ENCODE results near the gene CHFR.
"Not testable (repeated sequence)": the region's sequence is repeated elsewhere in the genome, so short reads cannot be mapped to it uniquely, and the experiment has no call there.

The CHFR gene, protein sequence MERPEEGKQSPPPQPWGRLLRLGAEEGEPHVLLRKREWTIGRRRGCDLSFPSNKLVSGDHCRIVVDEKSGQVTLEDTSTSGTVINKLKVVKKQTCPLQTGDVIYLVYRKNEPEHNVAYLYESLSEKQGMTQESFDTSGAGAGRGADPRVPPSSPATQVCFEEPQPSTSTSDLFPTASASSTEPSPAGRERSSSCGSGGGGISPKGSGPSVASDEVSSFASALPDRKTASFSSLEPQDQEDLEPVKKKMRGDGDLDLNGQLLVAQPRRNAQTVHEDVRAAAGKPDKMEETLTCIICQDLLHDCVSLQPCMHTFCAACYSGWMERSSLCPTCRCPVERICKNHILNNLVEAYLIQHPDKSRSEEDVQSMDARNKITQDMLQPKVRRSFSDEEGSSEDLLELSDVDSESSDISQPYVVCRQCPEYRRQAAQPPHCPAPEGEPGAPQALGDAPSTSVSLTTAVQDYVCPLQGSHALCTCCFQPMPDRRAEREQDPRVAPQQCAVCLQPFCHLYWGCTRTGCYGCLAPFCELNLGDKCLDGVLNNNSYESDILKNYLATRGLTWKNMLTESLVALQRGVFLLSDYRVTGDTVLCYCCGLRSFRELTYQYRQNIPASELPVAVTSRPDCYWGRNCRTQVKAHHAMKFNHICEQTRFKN

DNA sequence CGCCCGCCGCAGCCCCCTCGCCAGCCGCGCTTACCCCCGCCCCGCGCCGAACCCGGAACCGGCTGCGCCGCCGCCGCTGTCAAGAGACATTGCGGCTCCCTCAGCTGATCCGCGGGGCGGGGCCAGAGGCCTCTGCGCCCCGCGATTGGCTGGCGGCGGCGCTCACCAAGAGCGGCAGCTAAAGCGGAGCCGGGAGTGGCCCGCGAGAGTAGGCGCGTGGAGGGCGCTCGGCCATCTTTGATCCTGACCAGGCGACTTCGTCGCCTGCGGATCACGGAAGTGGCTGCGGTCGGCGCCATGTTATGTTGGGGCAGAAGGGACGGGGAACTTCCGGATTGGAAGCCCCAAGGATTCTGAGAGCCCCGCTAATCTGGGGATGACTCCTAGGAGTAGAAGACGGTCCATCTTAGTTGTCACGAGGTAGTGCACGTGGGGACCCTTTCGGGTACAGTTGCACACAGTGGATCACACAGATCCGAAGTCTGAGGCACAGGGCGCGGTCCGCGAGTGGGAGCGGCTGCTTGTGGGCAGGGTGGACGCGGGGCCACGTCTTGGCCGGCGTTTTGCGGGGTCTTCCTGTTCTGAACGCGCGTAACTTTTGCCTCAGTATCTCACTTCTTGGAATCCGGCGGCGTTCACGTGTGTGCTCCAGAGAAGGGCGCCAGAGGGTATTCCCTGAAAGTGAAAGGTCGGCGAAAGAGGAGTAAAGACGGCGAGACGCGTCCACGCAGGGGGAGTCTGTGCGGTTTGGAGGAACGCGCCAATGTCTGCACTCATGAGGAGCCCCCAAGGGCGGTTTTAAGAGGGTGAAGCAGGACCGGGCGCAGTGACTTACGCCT is at the start of gene CHFR:
TSS of gene CHFR (minus strand) at position 93 of the 839 bp plus-strand sequence. CDS start 277 bp downstream, outside the sequence.
- in situ Hi-C loops (cut with HindIII; ENCODE audit: low pct_unique_long_range_greater_than_20kb, low sequenced_read_pairs) = no loop called here
- TF ChIP-seq JUND (IDR thresholded peaks at IDR 0.05; ENCODE audit: low read depth) = no peak
- peak; percentile 97 to 99 for DNase-seq (ENCODE audit: low read depth in 1 of 2, low spot score in 1 of 2)

DNA sequence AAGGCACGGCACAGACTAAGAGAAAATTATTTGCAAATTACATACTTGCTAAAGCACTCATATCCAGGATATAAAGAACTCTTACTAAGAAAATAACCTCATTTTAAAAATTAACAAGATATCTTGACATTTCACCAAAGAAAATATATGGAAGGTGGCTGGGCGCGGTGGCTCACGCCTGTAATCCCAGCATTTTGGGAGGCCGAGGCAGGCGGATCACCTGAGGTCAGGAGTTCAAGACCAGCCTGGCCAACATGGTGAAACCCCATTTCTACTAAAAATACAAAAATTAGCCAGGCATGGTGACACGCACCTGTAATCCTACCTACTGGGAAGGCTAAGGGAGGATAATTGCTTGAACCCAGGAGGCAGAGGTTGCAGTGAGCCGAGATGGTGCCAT is 49.5 kb upstream of the CHFR start:
- DNase-seq (ENCODE audit: low read depth in 1 of 2, low spot score in 1 of 2); in situ Hi-C loops (cut with HindIII; ENCODE audit: low pct_unique_long_range_greater_than_20kb, low sequenced_read_pairs): not testable (repeated sequence)

DNA sequence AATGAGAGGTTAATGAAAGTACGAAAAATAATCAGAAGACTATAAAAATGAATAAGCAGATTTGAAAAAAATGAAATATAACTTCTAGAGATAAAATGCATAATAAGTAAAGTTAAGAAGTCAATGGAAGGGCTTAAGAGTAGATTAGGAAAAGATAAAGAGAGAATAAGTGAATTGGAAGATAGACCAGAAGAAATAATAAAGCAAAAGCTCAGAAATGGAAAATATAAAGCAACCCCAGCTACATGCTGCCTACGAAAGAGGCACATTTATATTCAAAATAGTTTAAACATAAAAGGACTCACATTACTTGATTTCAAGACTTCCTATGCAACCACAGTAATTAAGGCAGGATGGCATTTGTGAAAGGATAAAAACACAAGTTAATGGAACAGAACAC is 48.8 kb upstream of the CHFR start:
- TF ChIP-seq JUND (IDR thresholded peaks at IDR 0.05; ENCODE audit: low read depth) = no peak
- no peak for DNase-seq (ENCODE audit: low read depth in 1 of 2, low spot score in 1 of 2)
- in situ Hi-C loops (cut with HindIII; ENCODE audit: low pct_unique_long_range_greater_than_20kb, low sequenced_read_pairs) = no loop called here

DNA sequence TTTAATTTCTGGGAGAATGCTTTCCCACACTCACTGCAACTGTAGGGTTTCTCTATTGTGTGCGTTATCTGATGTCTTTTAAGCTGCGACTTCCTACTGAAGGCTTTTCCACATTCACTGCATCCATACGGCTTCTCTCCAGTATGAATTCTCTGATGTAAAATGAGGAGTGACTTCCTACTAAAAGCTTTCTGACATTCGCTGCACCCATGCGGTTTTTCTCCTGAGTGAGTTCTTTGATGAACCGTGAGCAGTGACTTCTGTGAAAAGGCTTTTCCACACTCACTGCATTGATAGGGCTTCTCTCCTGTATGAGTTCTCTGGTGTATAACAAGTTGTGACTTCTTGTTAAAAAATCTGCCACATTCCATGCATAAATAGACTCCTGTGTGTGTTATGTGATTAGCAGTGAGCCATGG is 39.0 kb upstream of the CHFR start:
- in situ Hi-C loops (cut with HindIII; ENCODE audit: low pct_unique_long_range_greater_than_20kb, low sequenced_read_pairs) = no loop called here
- no peak for DNase-seq (ENCODE audit: low read depth in 1 of 2, low spot score in 1 of 2)
- no peak for TF ChIP-seq JUND (IDR thresholded peaks at IDR 0.05; ENCODE audit: low read depth)

DNA sequence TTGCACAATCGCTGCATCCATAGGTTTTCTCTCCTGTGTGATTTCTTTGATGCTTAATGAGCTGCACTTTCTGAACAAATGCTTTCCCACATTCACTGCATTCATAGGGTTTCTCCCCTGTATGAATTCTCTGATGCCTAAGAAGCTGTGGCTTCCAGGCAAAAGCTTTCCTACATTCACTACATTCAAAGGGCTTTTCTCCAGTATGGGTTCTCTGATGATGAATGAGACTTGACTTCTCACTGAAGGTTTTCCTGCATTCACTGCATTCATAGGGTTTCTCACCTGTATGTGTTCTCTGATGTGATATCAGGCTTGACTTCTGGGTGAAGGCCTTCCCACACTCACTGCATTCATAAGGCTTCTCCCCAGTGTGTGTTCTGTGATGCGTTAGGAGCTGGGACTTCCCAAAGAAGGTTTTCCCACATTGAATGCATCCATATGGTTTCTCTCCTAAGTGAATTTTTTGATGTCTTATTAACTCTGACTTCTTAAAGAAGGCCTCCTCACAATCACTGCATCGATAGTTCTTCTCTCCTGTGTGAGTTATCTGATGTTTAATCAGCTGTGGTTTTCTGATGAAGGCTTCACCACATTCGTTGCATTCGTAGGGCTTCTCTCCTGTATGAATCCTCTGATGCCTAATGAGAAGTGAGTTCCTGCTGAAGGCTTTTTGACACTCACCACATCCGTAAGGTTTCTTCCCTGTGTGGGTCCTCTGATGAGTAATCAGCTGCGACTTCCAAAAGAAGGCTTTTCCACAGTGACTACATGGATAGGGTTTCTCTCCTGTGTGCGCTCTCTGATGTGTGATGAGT is 38.4 kb upstream of the CHFR start:
- DNase-seq (ENCODE audit: low read depth in 1 of 2, low spot score in 1 of 2) = peak in 1 of 2 experiments; percentile 41
- no peak for TF ChIP-seq JUND (IDR thresholded peaks at IDR 0.05; ENCODE audit: low read depth)
- in situ Hi-C loops (cut with HindIII; ENCODE audit: low pct_unique_long_range_greater_than_20kb, low sequenced_read_pairs) = no loop called here

DNA sequence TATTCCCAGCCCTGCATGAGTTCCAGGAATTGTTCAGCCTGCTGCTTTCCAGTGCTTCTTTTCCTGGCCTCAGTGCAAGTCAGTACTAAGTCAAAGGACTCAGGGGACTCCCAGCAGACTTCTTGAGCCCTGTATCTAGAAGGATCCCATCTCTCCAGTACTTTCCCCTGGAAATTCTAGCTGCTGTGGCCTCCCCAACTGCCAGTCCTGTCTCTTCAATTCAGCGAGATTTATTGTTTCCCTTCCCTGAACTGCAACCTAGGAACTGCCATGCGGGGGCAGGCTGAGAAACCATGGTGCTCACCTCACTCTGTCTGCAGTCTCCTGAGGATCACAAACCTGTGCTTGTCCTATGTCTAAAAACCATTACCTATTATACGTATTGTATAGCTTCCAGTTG is 37.0 kb upstream of the CHFR start:
- TF ChIP-seq JUND (IDR thresholded peaks at IDR 0.05; ENCODE audit: low read depth) = no peak
- no peak for DNase-seq (ENCODE audit: low read depth in 1 of 2, low spot score in 1 of 2)
- in situ Hi-C loops (cut with HindIII; ENCODE audit: low pct_unique_long_range_greater_than_20kb, low sequenced_read_pairs) = no loop called here

DNA sequence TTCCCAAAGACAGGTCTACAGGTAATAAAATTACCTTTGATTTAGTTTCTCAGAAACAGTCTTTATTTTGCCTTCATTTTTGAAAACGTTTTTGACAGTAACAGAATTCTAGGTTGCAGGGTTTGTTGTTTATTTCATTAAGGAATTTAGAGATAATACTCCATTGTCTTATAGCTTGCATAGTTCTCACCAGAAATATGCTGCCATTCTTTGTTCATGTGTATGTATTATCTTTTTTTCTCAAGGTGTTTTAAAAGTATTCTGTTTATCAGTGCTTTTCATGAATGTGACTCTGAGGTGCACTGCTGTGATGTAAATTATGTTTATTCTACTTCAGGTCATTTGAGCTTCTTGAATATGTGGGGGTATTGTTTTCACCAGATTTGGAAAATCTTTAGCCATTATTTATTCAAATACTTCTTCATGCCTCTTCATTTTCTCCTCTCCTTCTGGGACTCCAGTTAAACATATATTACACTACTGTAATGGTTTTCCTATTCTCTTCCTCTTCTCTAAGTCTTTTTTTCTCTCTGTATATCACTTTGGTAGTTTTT is 36.0 kb upstream of the CHFR start:
- no peak for TF ChIP-seq JUND (IDR thresholded peaks at IDR 0.05; ENCODE audit: low read depth)
- no peak for DNase-seq (ENCODE audit: low read depth in 1 of 2, low spot score in 1 of 2)
- in situ Hi-C loops (cut with HindIII; ENCODE audit: low pct_unique_long_range_greater_than_20kb, low sequenced_read_pairs) = no loop called here

DNA sequence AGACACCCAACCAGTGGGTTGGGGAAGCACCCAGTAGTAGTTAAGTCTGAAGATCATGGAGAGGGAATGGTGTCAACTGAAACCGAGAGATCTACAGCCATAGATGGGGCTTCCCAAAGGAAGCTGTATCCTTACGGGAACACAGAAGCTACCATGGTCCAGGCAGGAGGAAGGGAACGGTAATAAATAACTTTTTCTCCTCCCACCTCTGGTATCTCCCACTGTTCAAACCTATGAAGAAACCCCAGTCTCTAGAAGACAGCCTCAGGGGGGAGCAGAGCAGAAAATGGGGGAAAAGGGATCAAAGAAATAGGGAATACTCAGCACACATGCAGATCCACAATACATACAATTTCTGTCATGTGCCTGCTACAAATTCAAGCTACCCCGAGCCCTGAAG is 35.3 kb upstream of the CHFR start:
- no peak for TF ChIP-seq JUND (IDR thresholded peaks at IDR 0.05; ENCODE audit: low read depth)
- no peak for DNase-seq (ENCODE audit: low read depth in 1 of 2, low spot score in 1 of 2)
- in situ Hi-C loops (cut with HindIII; ENCODE audit: low pct_unique_long_range_greater_than_20kb, low sequenced_read_pairs) = no loop called here

DNA sequence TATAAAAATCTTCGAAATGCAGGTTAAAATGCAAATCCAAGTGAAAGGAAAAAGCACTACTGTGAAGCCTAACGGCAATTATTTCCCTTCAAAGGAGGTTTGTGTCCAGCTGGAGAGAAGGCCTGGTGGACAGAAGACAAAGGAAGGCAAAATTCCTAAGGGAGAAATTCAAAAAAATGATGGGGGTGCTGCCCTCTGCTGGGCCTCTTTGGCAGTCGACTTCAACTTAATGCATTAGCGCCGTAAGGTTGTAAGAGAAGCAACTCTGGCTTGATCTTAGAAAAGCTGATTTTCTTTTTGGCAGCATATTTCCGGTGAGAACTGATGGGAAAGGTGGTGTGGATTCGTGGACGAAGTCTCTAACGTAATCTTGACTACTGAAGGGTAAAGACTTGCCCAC is 34.3 kb upstream of the CHFR start:
- TF ChIP-seq JUND (IDR thresholded peaks at IDR 0.05; ENCODE audit: low read depth) = no peak
- DNase-seq (ENCODE audit: low read depth in 1 of 2, low spot score in 1 of 2) = no peak
- in situ Hi-C loops (cut with HindIII; ENCODE audit: low pct_unique_long_range_greater_than_20kb, low sequenced_read_pairs) = no loop called here

DNA sequence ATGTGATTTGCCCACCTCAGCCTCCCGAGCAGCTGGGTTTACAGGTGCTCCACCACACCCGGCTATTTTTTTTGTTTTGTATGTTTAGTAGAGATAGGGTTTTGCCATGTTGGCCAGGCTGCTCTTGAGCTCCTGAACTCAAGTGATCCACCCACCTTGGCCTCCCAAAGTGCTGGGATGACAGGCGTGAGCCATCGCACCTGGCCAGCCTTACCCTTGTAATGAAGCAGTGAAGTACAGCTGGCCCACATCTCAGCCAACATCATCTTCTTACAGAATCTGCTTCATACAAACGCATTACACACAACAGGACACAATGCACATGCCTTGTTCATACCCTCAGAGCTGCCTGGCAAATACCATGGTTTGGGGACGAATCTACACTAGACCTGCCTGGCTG is 31.3 kb upstream of the CHFR start:
- no peak for DNase-seq (ENCODE audit: low read depth in 1 of 2, low spot score in 1 of 2)
- in situ Hi-C loops (cut with HindIII; ENCODE audit: low pct_unique_long_range_greater_than_20kb, low sequenced_read_pairs) = no loop called here
- TF ChIP-seq JUND (IDR thresholded peaks at IDR 0.05; ENCODE audit: low read depth) = no peak

DNA sequence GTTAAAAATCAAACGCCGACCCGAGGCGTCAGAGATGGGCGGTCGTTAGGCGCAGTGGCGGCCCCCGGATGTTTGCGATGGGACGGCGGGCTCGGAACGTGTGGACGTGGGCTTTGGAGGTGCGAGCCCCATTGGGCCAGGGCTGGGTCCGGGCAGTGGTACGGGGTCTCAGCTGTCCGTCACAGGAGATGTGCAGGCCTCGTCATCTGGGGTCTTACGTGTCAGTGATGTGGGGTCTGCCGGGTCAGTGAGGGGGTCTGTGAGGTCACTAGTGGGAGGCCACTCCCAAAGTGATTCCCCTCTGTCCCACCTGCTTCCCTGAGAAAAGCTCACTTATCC is 21.6 kb upstream of the CHFR start:
- in situ Hi-C loops (cut with HindIII; ENCODE audit: low pct_unique_long_range_greater_than_20kb, low sequenced_read_pairs) = no loop called here
- DNase-seq (ENCODE audit: low read depth in 1 of 2, low spot score in 1 of 2) = no peak
- no peak for TF ChIP-seq JUND (IDR thresholded peaks at IDR 0.05; ENCODE audit: low read depth)

All from T47D (cell line).